ENCODE measurements around the gene CAMK1D.

GRCh38 chr10:12614177-12614995 is 265.0 kb downstream of the CAMK1D start:
- no peak for TF ChIP-seq CTCF (IDR thresholded peaks at IDR 0.05)
- TF ChIP-seq POLR2A (IDR thresholded peaks at IDR 0.05) = no peak
